ENCODE data around the gene TAB2.

The TAB2 gene

GRCh38 chr6:149368065-149368464 is 50.6 kb downstream of the TAB2 start:
- peaks cover 63% of the 10 kb centered on the region for H3K79me2 ChIP-seq (ENCODE audit: control insufficient read depth, low read length)
- no peak overlapping the region for H3K4me3 ChIP-seq (ENCODE audit: low read length)
- no peaks in the 10 kb centered on the region for H3K9me3 ChIP-seq (ENCODE audit: control insufficient read depth, insufficient read depth, low read length)
- no peaks in the 10 kb centered on the region for H3F3A ChIP-seq (ENCODE audit: control insufficient read depth, insufficient read depth)
- H3K4me2 ChIP-seq (ENCODE audit: low read length) = no peak overlapping the region
- no peaks in the 10 kb centered on the region for H3K27me3 ChIP-seq (ENCODE audit: control insufficient read depth, low read length)
- peaks cover 40% of the 10 kb centered on the region for H3K4me1 ChIP-seq (ENCODE audit: control insufficient read depth, low read length)
- peaks cover 8% of the 10 kb centered on the region for H3K36me3 ChIP-seq (ENCODE audit: control insufficient read depth, low read length)
- H3K27ac ChIP-seq (ENCODE audit: low read depth, low read length) = no peak overlapping the region
- H4K20me1 ChIP-seq (ENCODE audit: control insufficient read depth, insufficient read depth, low read depth, low read length) = peaks cover 4% of the 10 kb centered on the region; the same call in 1 of the 2 replicates
- no peaks in the 10 kb centered on the region for H3K9me2 ChIP-seq (replicated peaks; ENCODE audit: control insufficient read depth, low read length)
- TF ChIP-seq CTCF (IDR thresholded peaks at IDR 0.05; ENCODE audit: low read depth, low read length, poor library complexity, severe bottlenecking) (no peak), EZH2phosphoT487 (IDR thresholded peaks at IDR 0.05; ENCODE audit: borderline replicate concordance, low read length) (no peak)

GRCh38 chr6:149371154-149371553 is 53.6 kb downstream of the TAB2 start:
- Histone ChIP-seq H3K4me2 (ENCODE audit: low read length) (peak overlapping the region; percentile 53), H3K79me2 (ENCODE audit: control insufficient read depth, low read length) (peaks cover 48% of the 10 kb centered on the region), H3K4me3 (ENCODE audit: low read length) (no peak overlapping the region), H3K9me2 (replicated peaks; ENCODE audit: control insufficient read depth, low read length) (no peaks in the 10 kb centered on the region), H3K4me1 (ENCODE audit: control insufficient read depth, low read length) (peaks cover 45% of the 10 kb centered on the region), H3K36me3 (ENCODE audit: control insufficient read depth, low read length) (peaks cover 25% of the 10 kb centered on the region), H3K9me3 (ENCODE audit: control insufficient read depth, insufficient read depth, low read length) (no peaks in the 10 kb centered on the region), H3K27me3 (ENCODE audit: control insufficient read depth, low read length) (no peaks in the 10 kb centered on the region), H3F3A (ENCODE audit: control insufficient read depth, insufficient read depth) (no peaks in the 10 kb centered on the region), H3K27ac (ENCODE audit: low read depth, low read length) (no peak overlapping the region), H4K20me1 (ENCODE audit: control insufficient read depth, insufficient read depth, low read depth, low read length) (peaks cover 12% of the 10 kb centered on the region)
- TF ChIP-seq EZH2phosphoT487 (IDR thresholded peaks at IDR 0.05; ENCODE audit: borderline replicate concordance, low read length) (no peak), CTCF (IDR thresholded peaks at IDR 0.05; ENCODE audit: low read depth, low read length, poor library complexity, severe bottlenecking) (no peak)

GRCh38 chr6:149372062-149372461 is 54.5 kb downstream of the TAB2 start:
- no peak for TF ChIP-seq EZH2phosphoT487 (IDR thresholded peaks at IDR 0.05; ENCODE audit: borderline replicate concordance, low read length)
- no peak for TF ChIP-seq CTCF (IDR thresholded peaks at IDR 0.05; ENCODE audit: low read depth, low read length, poor library complexity, severe bottlenecking)
- Histone ChIP-seq H3K9me2 (replicated peaks; ENCODE audit: control insufficient read depth, low read length) (no peaks in the 10 kb centered on the region), H3K27ac (ENCODE audit: low read depth, low read length) (no peak overlapping the region), H3K9me3 (ENCODE audit: control insufficient read depth, insufficient read depth, low read length) (no peaks in the 10 kb centered on the region), H3K4me1 (ENCODE audit: control insufficient read depth, low read length) (peaks cover 41% of the 10 kb centered on the region), H3K4me3 (ENCODE audit: low read length) (no peak overlapping the region), H3K79me2 (ENCODE audit: control insufficient read depth, low read length) (peaks cover 44% of the 10 kb centered on the region), H3K4me2 (ENCODE audit: low read length) (0 out of 2 replicates have a peak overlapping the region, but pooled peaks have one; percentile 9), H3K36me3 (ENCODE audit: control insufficient read depth, low read length) (peaks cover 25% of the 10 kb centered on the region), H3F3A (ENCODE audit: control insufficient read depth, insufficient read depth) (no peaks in the 10 kb centered on the region), H4K20me1 (ENCODE audit: control insufficient read depth, insufficient read depth, low read depth, low read length) (peaks cover 12% of the 10 kb centered on the region), H3K27me3 (ENCODE audit: control insufficient read depth, low read length) (no peaks in the 10 kb centered on the region)

Measured in DOHH2 (cell line).